ENCODE measurements around the gene BCL2A1.

- TF ChIP-seq POLR2AphosphoS5 (IDR thresholded peaks at IDR 0.05; ENCODE audit: low read depth, low read length) (no peak), REST (IDR thresholded peaks at IDR 0.05; ENCODE audit: insufficient read depth in 1 of 2, low read depth in 2 of 2, low read length in 1 of 2) (no peak), CTCF (IDR thresholded peaks at IDR 0.05) (no peak)
Measured at GRCh38 chr15:79981831-79982455, 10.9 kb upstream of the BCL2A1 start.
